T-cell (primary cell): ENCODE results near the gene RYR2. TPM values are rescaled to one million over a fixed set of nuclear protein-coding genes. Genes with fewer than 3 reads are reported as not detected.

ENCODE experiments used
- ATAC-seq, 4 experiments: fragments of 200-7000 bp in 3 of 4; fragments of 150-1000 bp in 1 of 4; cut with Tn5 transposase; replicated peaks in 1 of 4; 1 replicate in 3 of 4; 2 replicates in 1 of 4; pipeline ENCODE4 v1.10.0; 2021; ENCODE audit warnings: moderate library complexity in 3 of 4, mild to moderate bottlenecking in 2 of 4, moderate number of reproducible peaks in 1 of 4
- CTCF ChIA-PET, 2 donors: fragments of 300-600 bp; sonication (Branson Sonifier 250); formaldehyde crosslinking; loops; one replicate each; lab custom pipeline; 2022; ENCODE audit warnings: antibody characterized with exemption in 2 of 2; lab: Charles Lee
- POLR2A ChIA-PET, 2 donors: fragments of 300-600 bp; sonication (Branson Sonifier 250); formaldehyde crosslinking; loops; one replicate each; lab custom pipeline; 2022; ENCODE audit warnings: antibody characterized with exemption in 2 of 2; lab: Charles Lee
- DNase-seq, 35 experiments: peaks; one replicate each; pipeline versions ENCODE4 v3.0.0 to v3.0.0-alpha.2; 2013 to 2023
- H3K27ac ChIP-seq: one replicate; pipeline ENCODE4 v1.5.1; 2013; ENCODE audit warnings: low read length
- H3K27me3 ChIP-seq, 2 experiments: replicated peaks in 1 of 2; 1 replicate in 1 of 2; 2 replicates in 1 of 2; pipeline versions ENCODE4 v1.6.1 to v1.7.0; 2013; ENCODE audit warnings: low read length in 1 of 2, mixed read lengths in 1 of 2; ENCODE audit not compliant: control insufficient read depth in 2 of 2, insufficient read depth in 2 of 2; ENCODE audit errors: extremely low read depth in 1 of 2
- H3K36me3 ChIP-seq, 2 donors: 1 replicate in 1 of 2; 2 replicates in 1 of 2; pipeline versions ENCODE4 v1.6.1 to v1.7.0; 2013; ENCODE audit warnings: low read length in 1 of 2; ENCODE audit not compliant: control insufficient read depth in 2 of 2, insufficient read depth in 1 of 2; ENCODE audit errors: extremely low read depth in 1 of 2
- H3K4me1 ChIP-seq, 2 experiments: 1 replicate in 1 of 2; 2 replicates in 1 of 2; pipeline versions ENCODE4 v1.6.1 to v1.7.0; 2013; ENCODE audit warnings: low read length in 2 of 2, mixed read lengths in 1 of 2; ENCODE audit not compliant: insufficient read depth in 2 of 2, control insufficient read depth in 1 of 2; ENCODE audit errors: extremely low read depth in 1 of 2
- H3K4me3 ChIP-seq, 2 donors: 1 replicate in 1 of 2; 2 replicates in 1 of 2; pipeline versions ENCODE4 v1.5.1 to v1.7.0; 2013; ENCODE audit warnings: mild to moderate bottlenecking in 2 of 2, low read length in 1 of 2, moderate library complexity in 1 of 2; ENCODE audit not compliant: control insufficient read depth in 1 of 2; ENCODE audit errors: extremely low read depth in 1 of 2
- H3K9me3 ChIP-seq: 2 replicates; pipeline ENCODE4 v1.7.0; 2013
- H3K27ac Mint-ChIP-seq, 2 donors: one replicate each; pipeline ENCODE4 v1.8.0; 2020 to 2021; ENCODE audit warnings: mild to moderate bottlenecking in 2 of 2, mixed read lengths in 2 of 2
- H3K27me3 Mint-ChIP-seq, 2 donors: one replicate each; pipeline ENCODE4 v1.8.0; 2021 to 2022; ENCODE audit warnings: mixed read lengths in 2 of 2
- H3K36me3 Mint-ChIP-seq: one replicate; pipeline ENCODE4 v1.8.0; 2021; ENCODE audit warnings: mixed read lengths
- H3K4me1 Mint-ChIP-seq, 3 donors: one replicate each; pipeline ENCODE4 v1.8.0; 2020 to 2022; ENCODE audit warnings: mixed read lengths in 3 of 3, mild to moderate bottlenecking in 1 of 3
- H3K4me3 Mint-ChIP-seq, 3 donors: one replicate each; pipeline ENCODE4 v1.8.0; 2020 to 2022; ENCODE audit warnings: mild to moderate bottlenecking in 3 of 3, mixed read lengths in 3 of 3, moderate library complexity in 3 of 3
- H3K9me3 Mint-ChIP-seq, 3 donors: one replicate each; pipeline ENCODE4 v1.8.0; 2020 to 2022; ENCODE audit warnings: mixed read lengths in 3 of 3
- WGBS: methylation state at CpG from one replicate; pipeline ENCODE4 v1.1.5; 2013; ENCODE audit warnings: missing lambda C conversion rate; ENCODE audit not compliant: insufficient coverage; 5-methylcytosine and 5-hydroxymethylcytosine counted together
- total RNA-seq, 35 experiments: library from RNA in 6 of 35; stranded (reverse) in 6 of 35; fragments of 120-200 nt in 1 of 35; gene quantifications; one replicate each; pipeline versions ENCODE4 v1.2.1 to v1.2.4 and lab custom pipeline; 2013 to 2026

RYR2 gene
- total RNA-seq, 5 donors from 2014 or later (not counting 1 experiment from before 2014, with no cell fraction given): 0.07 to 0.33 (median 0.18) TPM; not detected in 1

GRCh38 chr1:237759377-237759776 lies 717.4 kb downstream of the RYR2 start:
- H3K36me3 ChIP-seq: no peaks in the 10 kb centered on the region
- no peaks in the 10 kb centered on the region for H3K9me3 ChIP-seq
- ChIA-PET CTCF (no interaction called here), POLR2A (no interaction called here)
- Mint-ChIP-seq H3K9me3 (peaks cover 0 to 10% (median 5%) of the 10 kb centered on the region in 3 donors), H3K27me3 (no peaks in the 10 kb centered on the region), H3K4me1 (peaks cover 0 to 3% (median 0%) of the 10 kb centered on the region in 3 donors), H3K36me3 (no peaks in the 10 kb centered on the region), H3K27ac (no peak overlapping the region), H3K4me3 (no peak overlapping the region)
- H3K27me3 ChIP-seq: no peaks in the 10 kb centered on the region
- no peaks in the 10 kb centered on the region for H3K4me1 ChIP-seq
- H3K4me3 ChIP-seq: no peak overlapping the region
- no peak overlapping the region for H3K27ac ChIP-seq
- no CpG with 5 or more reads among the region's 5 CpGs for WGBS
- ATAC-seq: no peak
- no peak for DNase-seq

DNA sequence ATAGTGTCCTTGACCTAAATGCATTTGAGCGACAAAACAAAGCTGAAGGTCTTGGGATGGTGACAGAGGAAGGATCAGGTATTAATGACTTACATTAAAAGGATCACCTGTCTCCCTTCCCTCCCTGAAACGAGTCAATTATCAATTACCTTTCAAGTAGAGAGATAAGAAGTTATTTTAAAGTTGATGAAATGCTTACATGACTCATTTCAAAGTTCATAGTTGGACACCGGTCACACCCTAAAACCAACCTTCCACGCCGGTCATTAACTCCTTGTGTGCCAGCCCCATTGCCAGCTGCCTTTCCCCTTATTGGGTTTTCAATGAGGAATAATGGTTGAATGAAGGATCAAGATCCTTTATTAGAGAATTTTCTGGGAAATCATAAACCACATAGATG lies 719.0 kb downstream of the RYR2 start:
- ATAC-seq (no peak), DNase-seq (no peak)
- Histone ChIP-seq H3K4me3 (no peak overlapping the region), H3K4me1 (no peaks in the 10 kb centered on the region), H3K36me3 (no peaks in the 10 kb centered on the region), H3K27ac (no peak overlapping the region), H3K9me3 (no peaks in the 10 kb centered on the region), H3K27me3 (no peaks in the 10 kb centered on the region)
- POLR2A ChIA-PET: interaction anchor here in 1 of 2 donors (0.6 kb wide), 1 partner anchor 148 kb away, joined by 3 read pairs; no protein-coding TSS in a partner anchor
- WGBS: no CpG with 5 or more reads among the region's 5 CpGs
- Mint-ChIP-seq H3K4me3 (no peak overlapping the region), H3K36me3 (no peaks in the 10 kb centered on the region), H3K4me1 (no peaks in the 10 kb centered on the region), H3K27me3 (no peaks in the 10 kb centered on the region), H3K9me3 (peaks cover 0 to 10% (median 5%) of the 10 kb centered on the region in 3 donors), H3K27ac (no peak overlapping the region)
- CTCF ChIA-PET: interaction anchor here in 1 of 2 donors (0.7 kb wide), 1 partner anchor 84 kb away, joined by 4 read pairs; no protein-coding TSS in a partner anchor

DNA sequence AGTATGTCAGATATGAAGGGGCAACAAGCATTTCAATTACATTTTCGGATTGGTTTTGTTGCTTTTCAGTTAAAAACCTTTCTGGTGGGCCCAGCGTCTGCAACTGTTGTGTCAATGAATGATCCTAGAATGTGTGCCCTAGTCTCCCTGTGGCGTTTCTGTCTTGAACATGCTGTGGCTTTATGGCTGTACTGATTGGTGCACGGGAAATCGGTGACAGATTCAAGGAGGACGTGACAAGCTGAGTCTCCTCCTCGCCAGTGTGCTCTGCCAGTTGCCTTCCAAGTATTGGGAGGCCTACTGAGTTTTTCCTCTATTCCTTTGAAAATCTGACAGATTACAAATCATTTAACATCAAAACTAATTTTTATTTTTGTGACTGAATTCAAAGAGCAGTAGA lies 721.2 kb downstream of the RYR2 start:
- Mint-ChIP-seq H3K9me3 (peaks cover 0 to 10% (median 5%) of the 10 kb centered on the region in 3 donors), H3K4me3 (no peak overlapping the region), H3K27ac (no peak overlapping the region), H3K4me1 (no peaks in the 10 kb centered on the region), H3K27me3 (no peaks in the 10 kb centered on the region), H3K36me3 (no peaks in the 10 kb centered on the region)
- ChIA-PET POLR2A (no interaction called here), CTCF (no interaction called here)
- Histone ChIP-seq H3K27me3 (no peaks in the 10 kb centered on the region), H3K4me3 (no peak overlapping the region), H3K9me3 (no peaks in the 10 kb centered on the region), H3K4me1 (no peaks in the 10 kb centered on the region), H3K27ac (no peak overlapping the region), H3K36me3 (no peaks in the 10 kb centered on the region)
- WGBS: 67% methylated on average over 2 of the region's 7 CpGs
- DNase-seq: no peak
- ATAC-seq: no peak

GRCh38 chr1:237763751-237764150 lies 721.8 kb downstream of the RYR2 start:
- Histone ChIP-seq H3K4me3 (no peak overlapping the region), H3K27ac (no peak overlapping the region), H3K36me3 (no peaks in the 10 kb centered on the region), H3K9me3 (no peaks in the 10 kb centered on the region), H3K4me1 (no peaks in the 10 kb centered on the region), H3K27me3 (no peaks in the 10 kb centered on the region)
- Mint-ChIP-seq H3K27me3 (no peaks in the 10 kb centered on the region), H3K9me3 (peaks cover 0 to 10% (median 5%) of the 10 kb centered on the region in 3 donors), H3K36me3 (no peaks in the 10 kb centered on the region), H3K4me3 (no peak overlapping the region), H3K4me1 (no peaks in the 10 kb centered on the region), H3K27ac (no peak overlapping the region)
- no CpG with 5 or more reads among the region's 2 CpGs for WGBS
- no peak for DNase-seq
- POLR2A ChIA-PET: no interaction called here
- CTCF ChIA-PET: interaction anchor here in 1 of 2 donors (0.7 kb wide), 1 partner anchor 476 kb away, joined by 6 read pairs; no protein-coding TSS in a partner anchor
- ATAC-seq: no peak

GRCh38 chr1:237769916-237770315 lies 727.9 kb downstream of the RYR2 start:
- Histone ChIP-seq H3K4me1 (no peaks in the 10 kb centered on the region), H3K4me3 (no peak overlapping the region), H3K36me3 (no peaks in the 10 kb centered on the region), H3K27ac (no peak overlapping the region), H3K27me3 (no peaks in the 10 kb centered on the region), H3K9me3 (no peaks in the 10 kb centered on the region)
- Mint-ChIP-seq H3K4me3 (no peak overlapping the region), H3K27ac (no peak overlapping the region), H3K9me3 (peaks cover 0 to 4% (median 0%) of the 10 kb centered on the region in 3 donors), H3K4me1 (no peaks in the 10 kb centered on the region), H3K36me3 (no peaks in the 10 kb centered on the region), H3K27me3 (no peaks in the 10 kb centered on the region)
- CTCF ChIA-PET: no interaction called here
- POLR2A ChIA-PET: no interaction called here
- no peak for ATAC-seq
- no peak for DNase-seq
- WGBS: no CpG with 5 or more reads among the region's 2 CpGs

GRCh38 chr1:237772009-237772408 lies 730.0 kb downstream of the RYR2 start:
- Mint-ChIP-seq H3K9me3 (peaks cover 0 to 6% (median 0%) of the 10 kb centered on the region in 3 donors), H3K36me3 (no peaks in the 10 kb centered on the region), H3K27ac (no peak overlapping the region), H3K27me3 (no peaks in the 10 kb centered on the region), H3K4me3 (no peak overlapping the region), H3K4me1 (no peaks in the 10 kb centered on the region)
- WGBS: no CpG with 5 or more reads among the region's 3 CpGs
- Histone ChIP-seq H3K27ac (no peak overlapping the region), H3K4me1 (no peaks in the 10 kb centered on the region), H3K27me3 (no peaks in the 10 kb centered on the region), H3K9me3 (no peaks in the 10 kb centered on the region), H3K4me3 (no peak overlapping the region), H3K36me3 (no peaks in the 10 kb centered on the region)
- POLR2A ChIA-PET: no interaction called here
- DNase-seq (no peak), ATAC-seq (no peak)
- CTCF ChIA-PET: no interaction called here

- Mint-ChIP-seq H3K27ac (no peak overlapping the region), H3K36me3 (no peaks in the 10 kb centered on the region), H3K4me1 (no peaks in the 10 kb centered on the region), H3K9me3 (peaks cover 0 to 8% (median 0%) of the 10 kb centered on the region in 3 donors), H3K27me3 (no peaks in the 10 kb centered on the region), H3K4me3 (no peak overlapping the region)
- Histone ChIP-seq H3K4me1 (no peaks in the 10 kb centered on the region), H3K36me3 (no peaks in the 10 kb centered on the region), H3K27ac (no peak overlapping the region), H3K4me3 (no peak overlapping the region), H3K9me3 (no peaks in the 10 kb centered on the region), H3K27me3 (no peaks in the 10 kb centered on the region)
- WGBS: 75% methylated on average over 2 of the region's 4 CpGs
- DNase-seq: no peak
- ChIA-PET POLR2A (no interaction called here), CTCF (no interaction called here)
- ATAC-seq: no peak
Measured at GRCh38 chr1:237774246-237774645, 732.3 kb downstream of the RYR2 start.
